GM19328 (cell line): Measurements from ENCODE around the gene GRIN3B.
"Not testable (repeated sequence)": the region's sequence is repeated elsewhere in the genome, so short reads cannot be mapped to it uniquely, and the experiment has no call there.

Source experiments
- ATAC-seq: cut with Tn5 transposase; IDR thresholded peaks from one replicate; pipeline ENCODE4 v1.9.1; 2021; ENCODE audit warnings: mild to moderate bottlenecking, moderate library complexity; ENCODE audit not compliant: unreplicated experiment

The GRIN3B gene

GRCh38 chr19:1000095-1000494 is at the start of gene GRIN3B:
GRIN3B (plus strand) TSS chr19:1000419; CDS start chr19:1000438, 19 bp downstream.
- no peak for ATAC-seq

- ATAC-seq: no peak
Observed at GRCh38 chr19:952049-952679, 48.1 kb upstream of the GRIN3B start.

GRCh38 chr19:952680-953444 is 47.4 kb upstream of the GRIN3B start:
- no peak for ATAC-seq

- ATAC-seq: no peak
Observed at GRCh38 chr19:953445-954271, 46.6 kb upstream of the GRIN3B start.

GRCh38 chr19:954272-954671 is 45.9 kb upstream of the GRIN3B start:
- no peak for ATAC-seq

- no peak for ATAC-seq
Observed at GRCh38 chr19:954672-955494, 45.3 kb upstream of the GRIN3B start.

GRCh38 chr19:955803-956765 is 44.1 kb upstream of the GRIN3B start:
- no peak for ATAC-seq

GRCh38 chr19:956766-957440 is 43.3 kb upstream of the GRIN3B start:
- ATAC-seq: no peak

GRCh38 chr19:957578-957977 is 42.6 kb upstream of the GRIN3B start:
- not testable (repeated sequence) for ATAC-seq

GRCh38 chr19:958967-959855 is 41.0 kb upstream of the GRIN3B start:
- ATAC-seq: no peak

- ATAC-seq: no peak
Observed at GRCh38 chr19:960020-960419, 40.2 kb upstream of the GRIN3B start.

- no peak for ATAC-seq
Observed at GRCh38 chr19:960601-960938, 39.6 kb upstream of the GRIN3B start.

- ATAC-seq: no peak
Observed at GRCh38 chr19:961866-962620, 38.2 kb upstream of the GRIN3B start.

GRCh38 chr19:962683-963400 is 37.4 kb upstream of the GRIN3B start:
- ATAC-seq: no peak

- ATAC-seq: no peak
Observed at GRCh38 chr19:963486-963951, 36.7 kb upstream of the GRIN3B start.

GRCh38 chr19:964116-964520 is 36.1 kb upstream of the GRIN3B start:
- no peak for ATAC-seq
